WTC11 (cell line): ENCODE measurements around the gene CALM3. TPM values are rescaled to one million over a fixed set of nuclear protein-coding genes. Genes with fewer than 3 reads are reported as not detected.

Experiments used
- ATAC-seq: fragments of 200-7000 bp; cut with Tn5 transposase; 2 replicates; pipeline ENCODE4 v1.10.0; 2021; ENCODE audit warnings: mild to moderate bottlenecking, moderate library complexity
- CTCF ChIA-PET: fragments of 300-600 bp; sonication (Branson Sonifier 250); formaldehyde crosslinking; loops from one replicate; lab custom pipeline; 2021; ENCODE audit warnings: antibody characterized with exemption; lab: Charles Lee
- POLR2A ChIA-PET: fragments of 350-600 bp; sonication (Branson Sonifier 250); formaldehyde crosslinking; loops from one replicate; lab custom pipeline; 2021; ENCODE audit warnings: antibody characterized with exemption; lab: Charles Lee
- DNase-seq: peaks from one replicate; pipeline ENCODE4 v3.0.0; 2021; ENCODE audit warnings: low spot score
- H3K27ac Mint-ChIP-seq: 2 replicates; pipeline ENCODE4 v1.8.0; 2021; ENCODE audit warnings: mixed read lengths
- H3K27me3 Mint-ChIP-seq: 2 replicates; pipeline ENCODE4 v1.8.0; 2021; ENCODE audit warnings: low read depth, mild to moderate bottlenecking, moderate library complexity, mixed read lengths
- H3K36me3 Mint-ChIP-seq: 2 replicates; pipeline ENCODE4 v1.8.0; 2021; ENCODE audit warnings: mixed read lengths
- H3K4me1 Mint-ChIP-seq: 2 replicates; pipeline ENCODE4 v1.8.0; 2022; ENCODE audit warnings: mixed read lengths
- H3K4me3 Mint-ChIP-seq: 2 replicates; pipeline ENCODE4 v1.8.0; 2021; ENCODE audit warnings: mild to moderate bottlenecking, moderate library complexity, mixed read lengths
- H3K9me3 Mint-ChIP-seq: 2 replicates; pipeline ENCODE4 v1.8.0; 2021; ENCODE audit warnings: mixed read lengths
- ATF1 ChIP-seq: sonication (generic); formaldehyde crosslinking; IDR thresholded peaks from 2 replicates; pipeline ENCODE4 v1.8.1; 2023; ENCODE audit warnings: mild to moderate bottlenecking, moderate library complexity, missing genetic modification reagents
- CBFB ChIP-seq: sonication (generic); formaldehyde crosslinking; IDR thresholded peaks from 2 replicates; pipeline ENCODE4 v1.8.1; 2022; ENCODE audit warnings: mild to moderate bottlenecking, low read depth, missing genetic modification reagents
- CREM ChIP-seq: sonication (generic); formaldehyde crosslinking; IDR thresholded peaks from 2 replicates; pipeline ENCODE4 v1.8.1; 2022; ENCODE audit warnings: mild to moderate bottlenecking, missing genetic modification reagents, moderate library complexity
- FOXP1 ChIP-seq: sonication (generic); formaldehyde crosslinking; IDR thresholded peaks from 2 replicates; pipeline ENCODE4 v1.8.0; 2022; ENCODE audit warnings: missing genetic modification reagents, mild to moderate bottlenecking, moderate library complexity, borderline replicate concordance
- GABPB1 ChIP-seq: sonication (generic); formaldehyde crosslinking; IDR thresholded peaks from 2 replicates; pipeline ENCODE4 v1.8.1; 2023; ENCODE audit warnings: mild to moderate bottlenecking, missing genetic modification reagents
- HMGA2 ChIP-seq: fragments of 250-450 bp; sonication (Bioruptor Pico); IDR thresholded peaks from 2 replicates; pipeline ENCODE4 v1.4.0; 2021; ENCODE audit warnings: mild to moderate bottlenecking, moderate library complexity
- JAZF1 ChIP-seq: fragments of 250-450 bp; sonication (Bioruptor Pico); IDR thresholded peaks from 2 replicates; pipeline ENCODE4 v1.9.0; 2021; ENCODE audit warnings: moderate library complexity, mild to moderate bottlenecking, inconsistent platforms
- NFATC4 ChIP-seq: fragments of 250-450 bp; sonication (Bioruptor Pico); IDR thresholded peaks from 2 replicates; pipeline ENCODE4 v1.9.0; 2021; ENCODE audit warnings: mild to moderate bottlenecking
- NFYB ChIP-seq: sonication (generic); formaldehyde crosslinking; conservative IDR thresholded peaks from 2 replicates; pipeline ENCODE4 v1.8.0; 2022; ENCODE audit warnings: low read depth, missing genetic modification reagents
- NR1H2 ChIP-seq: sonication (generic); formaldehyde crosslinking; IDR thresholded peaks from 2 replicates; pipeline ENCODE4 v1.9.0; 2021; ENCODE audit warnings: mild to moderate bottlenecking, moderate library complexity, missing genetic modification reagents
- OVOL2 ChIP-seq: fragments of 250-450 bp; sonication (Bioruptor Pico); IDR thresholded peaks from 2 replicates; pipeline ENCODE4 v1.9.0; 2021; ENCODE audit warnings: mild to moderate bottlenecking, borderline replicate concordance
- PRRX2 ChIP-seq: fragments of 250-450 bp; sonication (Bioruptor Pico); IDR thresholded peaks from 2 replicates; pipeline ENCODE4 v1.8.0; 2021; ENCODE audit warnings: mild to moderate bottlenecking
- ZNF138 ChIP-seq: sonication (generic); formaldehyde crosslinking; conservative IDR thresholded peaks from 2 replicates; pipeline ENCODE4 v1.8.1; 2022; ENCODE audit warnings: mild to moderate bottlenecking, moderate library complexity, missing genetic modification reagents
- ZNF232 ChIP-seq: sonication (generic); formaldehyde crosslinking; IDR thresholded peaks from 2 replicates; pipeline ENCODE4 v1.8.0; 2022; ENCODE audit warnings: mild to moderate bottlenecking, missing genetic modification reagents
- total RNA-seq: library from RNA; stranded (reverse); gene quantifications from 3 replicates; pipeline ENCODE4 v1.2.3, GENCODE V29; 2021
- TF ChIP-seq, protein P1 (sequence below): fragments of 250-450 bp; sonication (Bioruptor Pico); IDR thresholded peaks from 2 replicates; pipeline ENCODE4 v2.1.2; 2022; ENCODE audit warnings: mild to moderate bottlenecking, moderate library complexity
- TF ChIP-seq, protein P2 (sequence below): sonication (generic); formaldehyde crosslinking; IDR thresholded peaks from 2 replicates; pipeline ENCODE4 v1.8.1; 2022; ENCODE audit warnings: low read depth, mild to moderate bottlenecking, moderate library complexity, missing genetic modification reagents, borderline replicate concordance
- TF ChIP-seq, protein P3 (sequence below): sonication (generic); formaldehyde crosslinking; IDR thresholded peaks from 2 replicates; pipeline ENCODE4 v1.8.0; 2023; ENCODE audit warnings: mild to moderate bottlenecking, missing genetic modification reagents
- TF ChIP-seq, protein P4 (sequence below): fragments of 250-450 bp; sonication (Bioruptor Pico); conservative IDR thresholded peaks from 2 replicates; pipeline ENCODE4 v1.9.0; 2021; ENCODE audit warnings: mild to moderate bottlenecking
- TF ChIP-seq, protein P5 (sequence below): fragments of 250-450 bp; sonication (Bioruptor Pico); IDR thresholded peaks from 2 replicates; pipeline ENCODE4 v1.8.0; 2021; ENCODE audit warnings: mild to moderate bottlenecking
- TF ChIP-seq, protein P6 (sequence below): sonication (generic); formaldehyde crosslinking; IDR thresholded peaks from 2 replicates; pipeline ENCODE4 v1.8.1; 2022; ENCODE audit warnings: missing genetic modification reagents, borderline replicate concordance
- TF ChIP-seq, protein P7 (sequence below): sonication (generic); formaldehyde crosslinking; IDR thresholded peaks from 2 replicates; pipeline ENCODE4 v1.8.0; 2022; ENCODE audit warnings: mild to moderate bottlenecking, missing genetic modification reagents

The CALM3 gene
- total RNA-seq, 1 experiment from 2014 or later: 306 TPM

DNA sequence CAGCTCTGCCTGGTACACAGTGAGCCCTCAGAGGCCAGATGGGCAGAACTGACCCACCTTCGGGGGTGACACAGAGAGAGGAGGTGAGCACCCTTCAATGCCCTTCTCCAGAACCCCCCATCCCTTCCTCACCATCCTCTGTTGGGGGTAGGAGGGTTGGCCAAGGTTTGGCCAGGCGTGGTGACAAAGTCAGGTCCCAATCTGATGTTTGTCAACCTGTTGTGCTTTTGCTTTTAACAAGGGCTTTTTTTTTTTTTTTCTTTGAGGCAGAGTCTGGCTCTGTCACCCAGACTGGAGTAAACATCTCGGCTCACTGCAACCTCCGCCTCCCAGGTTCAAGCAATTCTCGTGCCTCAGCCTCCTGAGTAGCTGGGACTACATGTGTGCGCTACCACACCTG, 16.5 kb downstream of the CALM3 start:
- ChIA-PET CTCF (interaction anchor here (0.6 to 13.2 kb wide), 43 partner anchors 8 to 752 kb away, joined by 3 to 484 read pairs (median 4); partner anchors contain the start of genes CALM3, DACT3, GNG8 and PRKD2), POLR2A (interaction anchor here (0.6 to 1.5 kb wide), 4 partner anchors 16 to 45 kb away, joined by 3 to 6 read pairs (median 4); partner anchors contain the start of gene DACT3)
- Mint-ChIP-seq H3K9me3 (no peaks in the 10 kb centered on the region), H3K36me3 (no peaks in the 10 kb centered on the region), H3K4me1 (peaks cover 14% of the 10 kb centered on the region), H3K27ac (no peak overlapping the region), H3K27me3 (peaks cover 3% of the 10 kb centered on the region; the same call in 1 of the 2 replicates), H3K4me3 (no peak overlapping the region)
- DNase-seq (no peak), ATAC-seq (no peak)
- no peak for TF ChIP-seq OVOL2
- TF ChIP-seq CREM (CRISPR knock-in tag): no peak
- TF ChIP-seq NR1H2: no peak
- TF ChIP-seq, protein P1, sequence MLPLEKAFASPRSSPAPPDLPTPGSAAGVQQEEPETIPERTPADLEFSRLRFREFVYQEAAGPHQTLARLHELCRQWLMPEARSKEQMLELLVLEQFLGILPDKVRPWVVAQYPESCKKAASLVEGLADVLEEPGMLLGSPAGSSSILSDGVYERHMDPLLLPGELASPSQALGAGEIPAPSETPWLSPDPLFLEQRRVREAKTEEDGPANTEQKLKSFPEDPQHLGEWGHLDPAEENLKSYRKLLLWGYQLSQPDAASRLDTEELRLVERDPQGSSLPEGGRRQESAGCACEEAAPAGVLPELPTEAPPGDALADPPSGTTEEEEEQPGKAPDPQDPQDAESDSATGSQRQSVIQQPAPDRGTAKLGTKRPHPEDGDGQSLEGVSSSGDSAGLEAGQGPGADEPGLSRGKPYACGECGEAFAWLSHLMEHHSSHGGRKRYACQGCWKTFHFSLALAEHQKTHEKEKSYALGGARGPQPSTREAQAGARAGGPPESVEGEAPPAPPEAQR: no peak
- TF ChIP-seq NFATC4 (CRISPR knock-in tag): no peak
- TF ChIP-seq GABPB1: no peak
- TF ChIP-seq, protein P2, sequence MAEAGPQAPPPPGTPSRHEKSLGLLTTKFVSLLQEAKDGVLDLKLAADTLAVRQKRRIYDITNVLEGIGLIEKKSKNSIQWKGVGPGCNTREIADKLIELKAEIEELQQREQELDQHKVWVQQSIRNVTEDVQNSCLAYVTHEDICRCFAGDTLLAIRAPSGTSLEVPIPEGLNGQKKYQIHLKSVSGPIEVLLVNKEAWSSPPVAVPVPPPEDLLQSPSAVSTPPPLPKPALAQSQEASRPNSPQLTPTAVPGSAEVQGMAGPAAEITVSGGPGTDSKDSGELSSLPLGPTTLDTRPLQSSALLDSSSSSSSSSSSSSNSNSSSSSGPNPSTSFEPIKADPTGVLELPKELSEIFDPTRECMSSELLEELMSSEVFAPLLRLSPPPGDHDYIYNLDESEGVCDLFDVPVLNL: no peak
- TF ChIP-seq, protein P3, sequence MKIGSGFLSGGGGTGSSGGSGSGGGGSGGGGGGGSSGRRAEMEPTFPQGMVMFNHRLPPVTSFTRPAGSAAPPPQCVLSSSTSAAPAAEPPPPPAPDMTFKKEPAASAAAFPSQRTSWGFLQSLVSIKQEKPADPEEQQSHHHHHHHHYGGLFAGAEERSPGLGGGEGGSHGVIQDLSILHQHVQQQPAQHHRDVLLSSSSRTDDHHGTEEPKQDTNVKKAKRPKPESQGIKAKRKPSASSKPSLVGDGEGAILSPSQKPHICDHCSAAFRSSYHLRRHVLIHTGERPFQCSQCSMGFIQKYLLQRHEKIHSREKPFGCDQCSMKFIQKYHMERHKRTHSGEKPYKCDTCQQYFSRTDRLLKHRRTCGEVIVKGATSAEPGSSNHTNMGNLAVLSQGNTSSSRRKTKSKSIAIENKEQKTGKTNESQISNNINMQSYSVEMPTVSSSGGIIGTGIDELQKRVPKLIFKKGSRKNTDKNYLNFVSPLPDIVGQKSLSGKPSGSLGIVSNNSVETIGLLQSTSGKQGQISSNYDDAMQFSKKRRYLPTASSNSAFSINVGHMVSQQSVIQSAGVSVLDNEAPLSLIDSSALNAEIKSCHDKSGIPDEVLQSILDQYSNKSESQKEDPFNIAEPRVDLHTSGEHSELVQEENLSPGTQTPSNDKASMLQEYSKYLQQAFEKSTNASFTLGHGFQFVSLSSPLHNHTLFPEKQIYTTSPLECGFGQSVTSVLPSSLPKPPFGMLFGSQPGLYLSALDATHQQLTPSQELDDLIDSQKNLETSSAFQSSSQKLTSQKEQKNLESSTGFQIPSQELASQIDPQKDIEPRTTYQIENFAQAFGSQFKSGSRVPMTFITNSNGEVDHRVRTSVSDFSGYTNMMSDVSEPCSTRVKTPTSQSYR (CRISPR knock-in tag): no peak
- TF ChIP-seq, protein P4, sequence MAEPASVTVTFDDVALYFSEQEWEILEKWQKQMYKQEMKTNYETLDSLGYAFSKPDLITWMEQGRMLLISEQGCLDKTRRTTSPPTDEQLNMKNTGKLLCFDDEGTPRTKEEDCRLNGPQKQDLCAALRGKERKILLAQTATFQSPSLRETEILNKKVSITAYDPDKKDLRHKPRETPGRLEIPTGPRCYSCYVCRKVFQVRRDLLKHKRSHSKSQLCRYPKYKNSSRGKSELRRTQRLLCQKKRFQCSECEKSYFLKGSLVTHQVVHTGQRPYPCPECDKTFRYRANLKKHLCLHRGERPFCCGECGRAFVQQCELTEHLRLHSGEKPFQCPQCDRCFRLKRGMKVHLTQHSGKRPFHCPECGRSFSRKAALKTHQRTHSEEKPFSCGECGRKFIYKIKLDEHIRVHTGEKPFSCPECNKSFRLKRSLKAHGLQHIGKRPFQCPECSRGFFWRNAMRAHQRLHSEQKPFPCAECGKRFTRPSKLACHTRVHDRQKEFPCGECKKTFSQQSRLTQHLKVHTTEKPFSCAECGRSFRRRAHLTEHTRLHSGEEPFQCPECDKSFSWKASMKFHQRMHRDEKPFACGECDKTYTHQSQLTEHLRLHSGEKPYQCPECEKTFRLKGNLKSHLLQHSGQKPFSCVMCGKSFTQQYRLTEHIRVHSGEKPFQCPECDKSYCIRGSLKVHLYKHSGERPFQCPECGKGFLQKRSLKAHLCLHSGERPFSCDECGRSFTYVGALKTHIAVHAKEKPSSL (CRISPR knock-in tag): no peak
- TF ChIP-seq FOXP1: no peak
- TF ChIP-seq CBFB (CRISPR knock-in tag): no peak
- TF ChIP-seq, protein P5, sequence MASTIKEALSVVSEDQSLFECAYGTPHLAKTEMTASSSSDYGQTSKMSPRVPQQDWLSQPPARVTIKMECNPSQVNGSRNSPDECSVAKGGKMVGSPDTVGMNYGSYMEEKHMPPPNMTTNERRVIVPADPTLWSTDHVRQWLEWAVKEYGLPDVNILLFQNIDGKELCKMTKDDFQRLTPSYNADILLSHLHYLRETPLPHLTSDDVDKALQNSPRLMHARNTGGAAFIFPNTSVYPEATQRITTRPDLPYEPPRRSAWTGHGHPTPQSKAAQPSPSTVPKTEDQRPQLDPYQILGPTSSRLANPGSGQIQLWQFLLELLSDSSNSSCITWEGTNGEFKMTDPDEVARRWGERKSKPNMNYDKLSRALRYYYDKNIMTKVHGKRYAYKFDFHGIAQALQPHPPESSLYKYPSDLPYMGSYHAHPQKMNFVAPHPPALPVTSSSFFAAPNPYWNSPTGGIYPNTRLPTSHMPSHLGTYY (CRISPR knock-in tag): no peak

DNA sequence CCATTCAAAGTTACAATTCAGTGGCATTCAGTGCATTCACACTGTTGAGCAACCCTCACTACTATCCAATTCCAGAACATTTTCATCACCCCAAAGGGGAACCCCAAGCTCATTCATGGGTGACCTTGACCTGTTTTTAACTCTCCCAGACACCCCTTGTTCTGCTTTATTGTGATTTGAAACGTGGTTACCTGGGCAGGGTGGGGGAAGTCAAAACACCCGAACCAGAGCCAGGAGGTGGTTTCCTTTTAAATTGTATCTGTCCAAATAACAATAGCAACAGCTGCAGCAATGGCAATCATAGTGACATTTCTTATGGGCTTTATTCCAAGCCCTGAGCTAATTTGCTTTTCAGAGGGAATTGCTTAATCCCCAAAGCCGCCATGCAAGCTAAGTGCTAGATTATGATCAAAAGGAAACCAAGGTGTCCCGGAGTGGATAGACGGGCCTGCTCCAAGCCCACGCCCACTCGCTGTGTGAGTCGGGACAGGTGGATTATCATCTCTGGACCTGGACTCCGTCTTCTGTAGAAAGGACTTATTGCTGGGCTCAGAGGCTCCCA, 17.6 kb downstream of the CALM3 start:
- CTCF ChIA-PET: interaction anchor here (1.7 to 13.2 kb wide), 4 partner anchors 12 to 135 kb away, joined by 6 to 484 read pairs (median 34); partner anchors contain the start of gene DACT3
- H3K36me3 Mint-ChIP-seq: no peaks in the 10 kb centered on the region
- H3K9me3 Mint-ChIP-seq: no peaks in the 10 kb centered on the region
- no peak for ATAC-seq
- peaks cover 3% of the 10 kb centered on the region; the same call in 1 of the 2 replicates for H3K27me3 Mint-ChIP-seq
- POLR2A ChIA-PET: no interaction called here
- no peak overlapping the region for H3K27ac Mint-ChIP-seq
- peaks cover 14% of the 10 kb centered on the region for H3K4me1 Mint-ChIP-seq
- DNase-seq: no peak
- H3K4me3 Mint-ChIP-seq: no peak overlapping the region
- TF ChIP-seq, protein P5 (CRISPR knock-in tag): no peak
- TF ChIP-seq NR1H2 (no peak), HMGA2 (no peak), PRRX2 (no peak), OVOL2 (no peak), NFYB (no peak), GABPB1 (no peak), ZNF138 (CRISPR knock-in tag) (no peak), ZNF232 (CRISPR knock-in tag) (no peak), JAZF1 (no peak), ATF1 (CRISPR knock-in tag) (no peak)
- TF ChIP-seq, protein P6, sequence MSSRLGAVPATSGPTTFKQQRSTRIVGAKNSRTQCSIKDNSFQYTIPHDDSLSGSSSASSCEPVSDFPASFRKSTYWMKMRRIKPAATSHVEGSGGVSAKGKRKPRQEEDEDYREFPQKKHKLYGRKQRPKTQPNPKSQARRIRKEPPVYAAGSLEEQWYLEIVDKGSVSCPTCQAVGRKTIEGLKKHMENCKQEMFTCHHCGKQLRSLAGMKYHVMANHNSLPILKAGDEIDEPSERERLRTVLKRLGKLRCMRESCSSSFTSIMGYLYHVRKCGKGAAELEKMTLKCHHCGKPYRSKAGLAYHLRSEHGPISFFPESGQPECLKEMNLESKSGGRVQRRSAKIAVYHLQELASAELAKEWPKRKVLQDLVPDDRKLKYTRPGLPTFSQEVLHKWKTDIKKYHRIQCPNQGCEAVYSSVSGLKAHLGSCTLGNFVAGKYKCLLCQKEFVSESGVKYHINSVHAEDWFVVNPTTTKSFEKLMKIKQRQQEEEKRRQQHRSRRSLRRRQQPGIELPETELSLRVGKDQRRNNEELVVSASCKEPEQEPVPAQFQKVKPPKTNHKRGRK (CRISPR knock-in tag): no peak
- TF ChIP-seq, protein P7, sequence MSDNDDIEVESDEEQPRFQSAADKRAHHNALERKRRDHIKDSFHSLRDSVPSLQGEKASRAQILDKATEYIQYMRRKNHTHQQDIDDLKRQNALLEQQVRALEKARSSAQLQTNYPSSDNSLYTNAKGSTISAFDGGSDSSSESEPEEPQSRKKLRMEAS (CRISPR knock-in tag): no peak
